HepG2 (cell line): ENCODE results near the gene LCN2. TPM values are rescaled to one million over a fixed set of nuclear protein-coding genes. Genes with fewer than 3 reads are reported as not detected.

ENCODE experiments used
- AGO1 ChIP-seq: fragments of 200-400 bp; formaldehyde crosslinking; IDR thresholded peaks from 2 replicates; pipeline ENCODE4 v1.6.1; 2017; ENCODE audit warnings: mild to moderate bottlenecking, low read depth, low read length, moderate library complexity; ENCODE audit not compliant: poor library complexity, severe bottlenecking
- CBX2 ChIP-seq, 2 experiments: fragments of 200-600 bp in 1 of 2; sonication (generic); formaldehyde crosslinking in 1 of 2; IDR thresholded peaks; 2 replicates each; pipeline versions ENCODE4 v1.7.0 to v1.8.1; 2018 to 2022; ENCODE audit warnings: low read depth in 2 of 2, low read length in 1 of 2, mild to moderate bottlenecking in 1 of 2, missing genetic modification reagents in 1 of 2
- ELF4 ChIP-seq: sonication (generic); formaldehyde crosslinking; IDR thresholded peaks from 2 replicates; pipeline ENCODE4 v1.5.0; 2020; ENCODE audit warnings: missing genetic modification reagents, mild to moderate bottlenecking, moderate library complexity, borderline replicate concordance
- FOXO4 ChIP-seq: sonication (generic); formaldehyde crosslinking; conservative IDR thresholded peaks from 2 replicates; pipeline ENCODE4 v1.8.1; 2023; ENCODE audit warnings: missing genetic modification reagents
- GATAD1 ChIP-seq: IDR thresholded peaks from 2 replicates; pipeline ENCODE4 v1.6.1; 2016; ENCODE audit warnings: missing genetic modification reagents, missing compliant biosample characterization
- HDAC6 ChIP-seq: fragments of 200-600 bp; sonication (generic); IDR thresholded peaks from 2 replicates; pipeline ENCODE4 v1.7.0; 2017; ENCODE audit warnings: mild to moderate bottlenecking, antibody characterized with exemption, low read length, low read depth
- HOXA9 ChIP-seq: sonication (generic); formaldehyde crosslinking; IDR thresholded peaks from 2 replicates; pipeline ENCODE4 v1.8.1; 2022; ENCODE audit warnings: missing genetic modification reagents, mild to moderate bottlenecking, moderate library complexity, borderline replicate concordance
- JUNB ChIP-seq: sonication (generic); formaldehyde crosslinking; IDR thresholded peaks from 2 replicates; pipeline ENCODE4 v1.8.0; 2022; ENCODE audit warnings: missing genetic modification reagents, mild to moderate bottlenecking, borderline replicate concordance
- MED1 ChIP-seq: sonication (generic); formaldehyde crosslinking; IDR thresholded peaks from 2 replicates; pipeline ENCODE4 v1.4.0; 2020; ENCODE audit warnings: missing genetic modification reagents
- MYPOP ChIP-seq: sonication (generic); formaldehyde crosslinking; IDR thresholded peaks from 2 replicates; pipeline ENCODE4 v1.8.1; 2023; ENCODE audit warnings: mild to moderate bottlenecking, moderate library complexity, missing genetic modification reagents
- NR1H2 ChIP-seq: sonication (generic); formaldehyde crosslinking; IDR thresholded peaks from 2 replicates; pipeline ENCODE4 v1.8.1; 2022; ENCODE audit warnings: low read depth, missing genetic modification reagents, borderline replicate concordance
- PHF20 ChIP-seq: sonication (generic); formaldehyde crosslinking; IDR thresholded peaks from 2 replicates; pipeline ENCODE4 v1.5.0; 2020; ENCODE audit warnings: mild to moderate bottlenecking, missing genetic modification reagents
- TCF7L2 ChIP-seq: IDR thresholded peaks from 2 replicates; pipeline ENCODE4 v1.6.1; 2011; ENCODE audit warnings: mild to moderate bottlenecking, low read depth, low read length, moderate library complexity
- TOE1 ChIP-seq: sonication (generic); formaldehyde crosslinking; IDR thresholded peaks from 2 replicates; pipeline ENCODE4 v1.4.0; 2020; ENCODE audit warnings: mild to moderate bottlenecking, missing genetic modification reagents
- TOPORS ChIP-seq: sonication (generic); formaldehyde crosslinking; IDR thresholded peaks from 2 replicates; pipeline ENCODE4 v1.8.0; 2023; ENCODE audit warnings: mild to moderate bottlenecking, missing genetic modification reagents
- ZMYM3 ChIP-seq: sonication (generic); formaldehyde crosslinking; IDR thresholded peaks from 2 replicates; pipeline ENCODE4 v1.5.1; 2020; ENCODE audit warnings: mild to moderate bottlenecking, missing genetic modification reagents
- ZNF121 ChIP-seq: sonication (generic); formaldehyde crosslinking; IDR thresholded peaks from 2 replicates; pipeline ENCODE4 v1.5.0; 2020; ENCODE audit warnings: mild to moderate bottlenecking, missing genetic modification reagents
- ZNF263 ChIP-seq: sonication (generic); formaldehyde crosslinking; IDR thresholded peaks from 2 replicates; pipeline ENCODE4 v1.4.0; 2020; ENCODE audit warnings: missing genetic modification reagents
- ZNF331 ChIP-seq: sonication (generic); formaldehyde crosslinking; IDR thresholded peaks from 2 replicates; pipeline ENCODE4 v1.4.0; 2020; ENCODE audit warnings: missing genetic modification reagents
- ZNF460 ChIP-seq: sonication (generic); formaldehyde crosslinking; IDR thresholded peaks from 2 replicates; pipeline ENCODE4 v1.5.1; 2020; ENCODE audit warnings: missing genetic modification reagents, mild to moderate bottlenecking, borderline replicate concordance
- ZNF709 ChIP-seq: sonication (generic); formaldehyde crosslinking; IDR thresholded peaks from 2 replicates; pipeline ENCODE4 v1.5.0; 2020; ENCODE audit warnings: mild to moderate bottlenecking, missing genetic modification reagents
- ZNF724P ChIP-seq: sonication (generic); formaldehyde crosslinking; IDR thresholded peaks from 2 replicates; pipeline ENCODE4 v1.8.0; 2022; ENCODE audit warnings: missing genetic modification reagents, borderline replicate concordance
- ZNF790 ChIP-seq: sonication (generic); formaldehyde crosslinking; IDR thresholded peaks from 2 replicates; pipeline ENCODE4 v1.8.0; 2022; ENCODE audit warnings: missing genetic modification reagents, mild to moderate bottlenecking, borderline replicate concordance
- ZSCAN12 ChIP-seq: sonication (generic); formaldehyde crosslinking; IDR thresholded peaks from 2 replicates; pipeline ENCODE4 v1.9.0; 2021; ENCODE audit warnings: mild to moderate bottlenecking, missing genetic modification reagents
- polyA plus RNA-seq, 8 experiments: library from polyadenylated mRNA; depleted of rRNA in 3 of 8; stranded (reverse) in 7 of 8; unstranded in 1 of 8; fragments of >200 nt; fragmentation: Illumina TruSeq in 4 of 8; extraction: Trizol in 4 of 8; gene quantifications; 2 replicates each; pipeline versions ENCODE4 v1.2.1 to v1.2.3, GENCODE V29; 2011 to 2016; ENCODE audit warnings: low read depth in 4 of 8, missing spikeins in 1 of 8, mixed read lengths in 1 of 8; ENCODE audit not compliant: insufficient read depth in 1 of 8
- total RNA-seq, 5 experiments: library from RNA; depleted of rRNA; stranded (reverse); fragments of >200 nt; fragmentation: Illumina TruSeq; extraction: Trizol; gene quantifications; 2 replicates each; pipeline ENCODE4 v1.2.3, GENCODE V29; 2016; ENCODE audit warnings: low read depth in 1 of 5
- TF ChIP-seq, protein P1 (sequence below): sonication (generic); formaldehyde crosslinking; IDR thresholded peaks from 2 replicates; pipeline ENCODE4 v1.4.0; 2020; ENCODE audit warnings: mild to moderate bottlenecking, missing genetic modification reagents
- TF ChIP-seq, protein P2 (sequence below): sonication (generic); formaldehyde crosslinking; IDR thresholded peaks from 2 replicates; pipeline ENCODE4 v1.8.0; 2023; ENCODE audit warnings: mild to moderate bottlenecking, missing genetic modification reagents

Gene LCN2
- total and polyA plus RNA-seq, 2 of the 13 experiments (the other 11 are each of a cell fraction or from before 2014, with no cell fraction given) = 0.38 to 1.4 TPM

- no peak for TF ChIP-seq TOPORS (CRISPR knock-in tag)
- no peak for TF ChIP-seq ZSCAN12 (CRISPR knock-in tag)
- TF ChIP-seq PHF20 (CRISPR knock-in tag) = no peak
- TF ChIP-seq FOXO4 (CRISPR knock-in tag) = no peak
- TF ChIP-seq ELF4 (CRISPR knock-in tag) = no peak
- no peak for TF ChIP-seq ZNF724P
- no peak for TF ChIP-seq MYPOP (CRISPR knock-in tag)
- TF ChIP-seq GATAD1 = no peak
- no peak for TF ChIP-seq ZNF331 (CRISPR knock-in tag)
- TF ChIP-seq ZMYM3 (CRISPR knock-in tag) = peak; percentile 85; the same call in 1 of the 2 replicates
- peak; percentile 98 for TF ChIP-seq ZNF121 (CRISPR knock-in tag)
- TF ChIP-seq, protein P1, sequence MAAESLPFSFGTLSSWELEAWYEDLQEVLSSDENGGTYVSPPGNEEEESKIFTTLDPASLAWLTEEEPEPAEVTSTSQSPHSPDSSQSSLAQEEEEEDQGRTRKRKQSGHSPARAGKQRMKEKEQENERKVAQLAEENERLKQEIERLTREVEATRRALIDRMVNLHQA (CRISPR knock-in tag) = no peak
- TF ChIP-seq HDAC6 = no peak
- no peak for TF ChIP-seq NR1H2 (CRISPR knock-in tag)
- TF ChIP-seq JUNB (CRISPR knock-in tag) = no peak
- TF ChIP-seq ZNF790 = no peak
- no peak for TF ChIP-seq AGO1
- no peak for TF ChIP-seq TCF7L2
- TF ChIP-seq MED1 (CRISPR knock-in tag) = 0 out of 2 replicates have a peak, but pooled peaks have one; percentile 20
- peak; percentile 24; the same call in 1 of the 2 replicates for TF ChIP-seq ZNF709
- TF ChIP-seq ZNF460 (CRISPR knock-in tag) = peak; percentile 87; the same call in 1 of the 2 replicates
- no peak for TF ChIP-seq CBX2 (IDR thresholded peaks at IDR 0.05; ENCODE audit: low read depth, low read length)
- no peak for TF ChIP-seq CBX2 (CRISPR knock-in tag; IDR thresholded peaks at IDR 0.05; ENCODE audit: low read depth)
- TF ChIP-seq ZNF263 (CRISPR knock-in tag) = peak; percentile 84
- TF ChIP-seq, protein P2, sequence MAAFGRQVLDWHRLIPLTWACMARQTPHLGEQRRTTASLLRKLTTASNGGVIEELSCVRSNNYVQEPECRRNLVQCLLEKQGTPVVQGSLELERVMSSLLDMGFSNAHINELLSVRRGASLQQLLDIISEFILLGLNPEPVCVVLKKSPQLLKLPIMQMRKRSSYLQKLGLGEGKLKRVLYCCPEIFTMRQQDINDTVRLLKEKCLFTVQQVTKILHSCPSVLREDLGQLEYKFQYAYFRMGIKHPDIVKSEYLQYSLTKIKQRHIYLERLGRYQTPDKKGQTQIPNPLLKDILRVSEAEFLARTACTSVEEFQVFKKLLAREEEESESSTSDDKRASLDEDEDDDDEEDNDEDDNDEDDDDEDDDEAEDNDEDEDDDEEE (CRISPR knock-in tag) = 0 out of 2 replicates have a peak, but pooled peaks have one; percentile 30
- TF ChIP-seq HOXA9 (CRISPR knock-in tag) = no peak
- TF ChIP-seq TOE1 = no peak
Observed at GRCh38 chr9:128116104-128117083, 32.9 kb upstream of the LCN2 start (continued).
